ENCODE measurements around the gene PPP2R2C. TPM values are rescaled to one million over a fixed set of nuclear protein-coding genes. Genes with fewer than 3 reads are reported as not detected.

PPP2R2C gene
- polyA plus RNA-seq, 1 donor from 2014 or later = 34.4 TPM

DNA sequence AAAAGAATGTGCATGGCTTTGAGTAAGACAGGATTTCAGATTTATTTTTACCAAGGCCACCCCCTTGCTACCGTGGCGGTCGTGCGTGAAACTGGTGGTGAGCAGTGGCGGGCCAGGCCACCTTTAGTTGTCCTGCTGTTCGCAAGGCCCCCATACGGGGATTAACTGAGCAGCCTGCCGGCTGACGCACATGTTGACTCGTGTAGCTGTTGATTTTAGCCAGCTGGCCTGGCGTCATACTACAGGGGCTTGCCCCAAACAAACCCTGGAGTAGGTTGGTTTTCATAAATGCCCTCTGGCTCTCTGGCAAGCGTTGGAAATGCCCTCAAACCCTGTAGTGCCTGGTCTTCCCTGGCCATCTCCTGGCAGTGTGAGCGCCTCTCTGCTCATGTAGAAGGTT, 174.4 kb downstream of the PPP2R2C start:
- Histone ChIP-seq H3K27ac (ENCODE audit: low read length) (no peak overlapping the region), H3K4me2 (ENCODE audit: low read length) (no peak overlapping the region), H3K79me2 (replicated peaks; ENCODE audit: insufficient read depth, low read length) (no peaks in the 10 kb centered on the region), H3K9me2 (ENCODE audit: insufficient read depth, low read length) (no peaks in the 10 kb centered on the region), H3K9me3 (ENCODE audit: low read length) (no peaks in the 10 kb centered on the region), H3K9ac (ENCODE audit: low read length) (no peak overlapping the region), H3K36me3 (ENCODE audit: insufficient read depth, low read length) (no peaks in the 10 kb centered on the region), H3F3A (ENCODE audit: insufficient read depth, low read length, poor library complexity, severe bottlenecking) (no peaks in the 10 kb centered on the region), H3K27me3 (ENCODE audit: insufficient read depth, low read depth, low read length) (no peaks in the 10 kb centered on the region), H4K20me1 (ENCODE audit: insufficient read depth) (no peaks in the 10 kb centered on the region), H2AFZ (ENCODE audit: low read depth, low read length) (no peak overlapping the region), H3K4me3 (ENCODE audit: low read length) (no peak overlapping the region)
- TF ChIP-seq MXI1 (conservative IDR thresholded peaks at IDR 0.05; ENCODE audit: poor library complexity, severe bottlenecking) (no peak), RAD21 (conservative IDR thresholded peaks at IDR 0.05) (no peak), CTCF (IDR thresholded peaks at IDR 0.05; ENCODE audit: poor library complexity, severe bottlenecking) (no peak), POLR2AphosphoS5 (IDR thresholded peaks at IDR 0.05) (no peak), REST (IDR thresholded peaks at IDR 0.05; ENCODE audit: borderline replicate concordance) (no peak), EZH2 (IDR thresholded peaks at IDR 0.05; ENCODE audit: borderline replicate concordance, insufficient read depth, low read length, poor library complexity, severe bottlenecking) (no peak), TAF1 (IDR thresholded peaks at IDR 0.05; ENCODE audit: low read depth) (no peak), SMC3 (conservative IDR thresholded peaks at IDR 0.05; ENCODE audit: poor library complexity) (no peak), EP300 (conservative IDR thresholded peaks at IDR 0.05; ENCODE audit: poor library complexity, severe bottlenecking) (no peak)

GRCh38 chr4:6297266-6297815, 175.1 kb downstream of the PPP2R2C start:
- Histone ChIP-seq H3K9me2 (ENCODE audit: insufficient read depth, low read length) (no peaks in the 10 kb centered on the region), H4K20me1 (ENCODE audit: insufficient read depth) (no peaks in the 10 kb centered on the region), H3K4me3 (ENCODE audit: low read length) (no peak overlapping the region), H3K27me3 (ENCODE audit: insufficient read depth, low read depth, low read length) (no peaks in the 10 kb centered on the region), H3K79me2 (replicated peaks; ENCODE audit: insufficient read depth, low read length) (no peaks in the 10 kb centered on the region), H3K9me3 (ENCODE audit: low read length) (no peaks in the 10 kb centered on the region), H3K9ac (ENCODE audit: low read length) (no peak overlapping the region), H3K36me3 (ENCODE audit: insufficient read depth, low read length) (no peaks in the 10 kb centered on the region), H3K27ac (ENCODE audit: low read length) (no peak overlapping the region), H3K4me2 (ENCODE audit: low read length) (no peak overlapping the region), H3F3A (ENCODE audit: insufficient read depth, low read length, poor library complexity, severe bottlenecking) (no peaks in the 10 kb centered on the region), H2AFZ (ENCODE audit: low read depth, low read length) (no peak overlapping the region)
- no peak for TF ChIP-seq POLR2AphosphoS5 (IDR thresholded peaks at IDR 0.05)
- TF ChIP-seq SMC3 (conservative IDR thresholded peaks at IDR 0.05; ENCODE audit: poor library complexity) = no peak
- TF ChIP-seq EZH2 (IDR thresholded peaks at IDR 0.05; ENCODE audit: borderline replicate concordance, insufficient read depth, low read length, poor library complexity, severe bottlenecking) = no peak
- TF ChIP-seq RAD21 (conservative IDR thresholded peaks at IDR 0.05) = no peak
- no peak for TF ChIP-seq CTCF (IDR thresholded peaks at IDR 0.05; ENCODE audit: poor library complexity, severe bottlenecking)
- TF ChIP-seq TAF1 (IDR thresholded peaks at IDR 0.05; ENCODE audit: low read depth) = no peak
- no peak for TF ChIP-seq REST (IDR thresholded peaks at IDR 0.05; ENCODE audit: borderline replicate concordance)
- TF ChIP-seq EP300 (conservative IDR thresholded peaks at IDR 0.05; ENCODE audit: poor library complexity, severe bottlenecking) = no peak
- no peak for TF ChIP-seq MXI1 (conservative IDR thresholded peaks at IDR 0.05; ENCODE audit: poor library complexity, severe bottlenecking)
